Measurements from ENCODE around the gene INTS15.
"Not testable (repeated sequence)": the region's sequence is repeated elsewhere in the genome, so short reads cannot be mapped to it uniquely, and the experiment has no call there.

The INTS15 gene

GRCh38 chr7:6622134-6622710 is 32.4 kb downstream of the INTS15 start:
- peaks cover 35% of the 10 kb centered on the region for H3K36me3 ChIP-seq (ENCODE audit: insufficient read depth, low read length)
- no peaks in the 10 kb centered on the region for H3K27me3 ChIP-seq (ENCODE audit: insufficient read depth, low read length)
- WGBS = 97% methylated on average over 67 of the region's 67 CpGs

GRCh38 chr7:6623589-6624245 is 33.9 kb downstream of the INTS15 start:
- Histone ChIP-seq H3K4me1 (ENCODE audit: insufficient read depth, low read length) (no peaks in the 10 kb centered on the region), H3K9ac (ENCODE audit: low read depth, low read length) (no peak overlapping the region), H3K4me3 (ENCODE audit: low read length) (no peak overlapping the region), H3K9me3 (ENCODE audit: insufficient read depth, low read depth, low read length) (no peaks in the 10 kb centered on the region), H3K27me3 (ENCODE audit: insufficient read depth, low read length) (no peaks in the 10 kb centered on the region), H3K27ac (ENCODE audit: low read depth, low read length) (no peak overlapping the region), H3K36me3 (ENCODE audit: insufficient read depth, low read length) (peaks cover 29% of the 10 kb centered on the region)
- WGBS = 87% methylated on average over 15 of the region's 15 CpGs

More at GRCh38 chr7:6622134-6622710, 32.4 kb downstream of the INTS15 start:
- H3K27ac ChIP-seq (ENCODE audit: low read depth, low read length) = no peak overlapping the region
- no peak overlapping the region for H3K9ac ChIP-seq (ENCODE audit: low read depth, low read length)
- no peaks in the 10 kb centered on the region for H3K9me3 ChIP-seq (ENCODE audit: insufficient read depth, low read depth, low read length)
- H3K4me3 ChIP-seq (ENCODE audit: low read length) = no peak overlapping the region
- H3K4me1 ChIP-seq (ENCODE audit: insufficient read depth, low read length) = no peaks in the 10 kb centered on the region

- Histone ChIP-seq H3K4me1 (ENCODE audit: insufficient read depth, low read length) (no peaks in the 10 kb centered on the region), H3K9me3 (ENCODE audit: insufficient read depth, low read depth, low read length) (no peaks in the 10 kb centered on the region), H3K4me3 (ENCODE audit: low read length) (no peak overlapping the region), H3K27me3 (ENCODE audit: insufficient read depth, low read length) (no peaks in the 10 kb centered on the region), H3K36me3 (ENCODE audit: insufficient read depth, low read length) (peaks cover 29% of the 10 kb centered on the region), H3K9ac (ENCODE audit: low read depth, low read length) (no peak overlapping the region), H3K27ac (ENCODE audit: low read depth, low read length) (no peak overlapping the region)
- WGBS = 80% methylated on average over 3 of the region's 3 CpGs
These were observed 34.4 kb downstream of the INTS15 start for GRCh38 chr7:6624246-6624611.

- Histone ChIP-seq H3K9me3 (ENCODE audit: insufficient read depth, low read depth, low read length) (no peaks in the 10 kb centered on the region), H3K4me3 (ENCODE audit: low read length) (no peak overlapping the region), H3K27me3 (ENCODE audit: insufficient read depth, low read length) (no peaks in the 10 kb centered on the region), H3K27ac (ENCODE audit: low read depth, low read length) (no peak overlapping the region), H3K36me3 (ENCODE audit: insufficient read depth, low read length) (peaks cover 10% of the 10 kb centered on the region), H3K9ac (ENCODE audit: low read depth, low read length) (no peak overlapping the region), H3K4me1 (ENCODE audit: insufficient read depth, low read length) (no peaks in the 10 kb centered on the region)
- WGBS = 97% methylated on average over 6 of the region's 6 CpGs
These were observed 38.2 kb downstream of the INTS15 start for GRCh38 chr7:6628045-6628444.

GRCh38 chr7:6630007-6630849 is 40.4 kb downstream of the INTS15 start:
- Histone ChIP-seq H3K9ac (ENCODE audit: low read depth, low read length) (no peak overlapping the region), H3K4me1 (ENCODE audit: insufficient read depth, low read length) (no peaks in the 10 kb centered on the region), H3K36me3 (ENCODE audit: insufficient read depth, low read length) (no peaks in the 10 kb centered on the region), H3K27ac (ENCODE audit: low read depth, low read length) (no peak overlapping the region), H3K27me3 (ENCODE audit: insufficient read depth, low read length) (no peaks in the 10 kb centered on the region), H3K4me3 (ENCODE audit: low read length) (no peak overlapping the region), H3K9me3 (ENCODE audit: insufficient read depth, low read depth, low read length) (no peaks in the 10 kb centered on the region)
- WGBS = 89% methylated on average over 11 of the region's 11 CpGs

GRCh38 chr7:6631605-6632004 is 41.8 kb downstream of the INTS15 start:
- Histone ChIP-seq H3K27me3 (ENCODE audit: insufficient read depth, low read length) (peaks cover 2% of the 10 kb centered on the region; the same call in 1 of the 2 replicates), H3K9me3 (ENCODE audit: insufficient read depth, low read depth, low read length) (no peaks in the 10 kb centered on the region), H3K4me1 (ENCODE audit: insufficient read depth, low read length) (no peaks in the 10 kb centered on the region), H3K27ac (ENCODE audit: low read depth, low read length) (no peak overlapping the region), H3K36me3 (ENCODE audit: insufficient read depth, low read length) (no peaks in the 10 kb centered on the region), H3K4me3 (ENCODE audit: low read length) (no peak overlapping the region), H3K9ac (ENCODE audit: low read depth, low read length) (no peak overlapping the region)
- WGBS = 83% methylated on average over 7 of the region's 7 CpGs

GRCh38 chr7:6634021-6634420 is 44.2 kb downstream of the INTS15 start:
- Histone ChIP-seq H3K4me3 (ENCODE audit: low read length) (no peak overlapping the region), H3K9ac (ENCODE audit: low read depth, low read length) (no peak overlapping the region), H3K27me3 (ENCODE audit: insufficient read depth, low read length) (peaks cover 2% of the 10 kb centered on the region), H3K9me3 (ENCODE audit: insufficient read depth, low read depth, low read length) (no peaks in the 10 kb centered on the region), H3K27ac (ENCODE audit: low read depth, low read length) (no peak overlapping the region), H3K4me1 (ENCODE audit: insufficient read depth, low read length) (no peaks in the 10 kb centered on the region), H3K36me3 (ENCODE audit: insufficient read depth, low read length) (no peaks in the 10 kb centered on the region; the same call in 1 of the 2 replicates)
- 87% methylated on average over 8 of the region's 8 CpGs for WGBS

- H3K4me1 ChIP-seq (ENCODE audit: insufficient read depth, low read length); H3K27me3 ChIP-seq (ENCODE audit: insufficient read depth, low read length); H3K9ac ChIP-seq (ENCODE audit: low read depth, low read length); H3K36me3 ChIP-seq (ENCODE audit: insufficient read depth, low read length); H3K27ac ChIP-seq (ENCODE audit: low read depth, low read length); H3K4me3 ChIP-seq (ENCODE audit: low read length); H3K9me3 ChIP-seq (ENCODE audit: insufficient read depth, low read depth, low read length): not testable (repeated sequence)
- 87% methylated on average over 4 of the region's 5 CpGs for WGBS
These were observed 45.1 kb downstream of the INTS15 start for GRCh38 chr7:6634971-6635370.

GRCh38 chr7:6636741-6637543 is 47.1 kb downstream of the INTS15 start, which contains the start of gene ZNF316:
TSS of gene ZNF316 (plus strand) at chr7:6637318. CDS start at chr7:6642410, 5,092 bp downstream.
- H3K9me3 ChIP-seq (ENCODE audit: insufficient read depth, low read depth, low read length) = no peaks in the 10 kb centered on the region
- 3% methylated on average over 104 of the region's 104 CpGs for WGBS
- H3K4me1 ChIP-seq (ENCODE audit: insufficient read depth, low read length) = no peaks in the 10 kb centered on the region
- peak within 1 kb of the TSS; percentile 67 for H3K9ac ChIP-seq (ENCODE audit: low read depth, low read length)
- H3K27me3 ChIP-seq (ENCODE audit: insufficient read depth, low read length) = peaks cover 2% of the 10 kb centered on the region
- H3K36me3 ChIP-seq (ENCODE audit: insufficient read depth, low read length) = peaks cover 7% of the 10 kb centered on the region; the same call in 1 of the 2 replicates
- H3K4me3 ChIP-seq (ENCODE audit: low read length) = peak within 1 kb of the TSS; percentile 71
- H3K27ac ChIP-seq (ENCODE audit: low read depth, low read length) = no peak within 1 kb of the TSS

- Histone ChIP-seq H3K36me3 (ENCODE audit: insufficient read depth, low read length) (peaks cover 9% of the 10 kb centered on the region; the same call in 1 of the 2 replicates), H3K27me3 (ENCODE audit: insufficient read depth, low read length) (peaks cover 2% of the 10 kb centered on the region), H3K4me3 (ENCODE audit: low read length) (peak overlapping the region; percentile 71), H3K9ac (ENCODE audit: low read depth, low read length) (0 out of 2 replicates have a peak overlapping the region, but pooled peaks have one; percentile 40), H3K9me3 (ENCODE audit: insufficient read depth, low read depth, low read length) (no peaks in the 10 kb centered on the region), H3K4me1 (ENCODE audit: insufficient read depth, low read length) (no peaks in the 10 kb centered on the region), H3K27ac (ENCODE audit: low read depth, low read length) (no peak overlapping the region)
- 4% methylated on average over 60 of the region's 60 CpGs for WGBS
These were observed 47.9 kb downstream of the INTS15 start for GRCh38 chr7:6637544-6638229.
